Measurements from ENCODE around the gene RTEL1.
A peak's percentile ranks its signal among the peaks of the same experiment; 100 is the strongest.
"Not testable (repeated sequence)": the region's sequence is repeated elsewhere in the genome, so short reads cannot be mapped to it uniquely, and the experiment has no call there.

The RTEL1 gene

DNA sequence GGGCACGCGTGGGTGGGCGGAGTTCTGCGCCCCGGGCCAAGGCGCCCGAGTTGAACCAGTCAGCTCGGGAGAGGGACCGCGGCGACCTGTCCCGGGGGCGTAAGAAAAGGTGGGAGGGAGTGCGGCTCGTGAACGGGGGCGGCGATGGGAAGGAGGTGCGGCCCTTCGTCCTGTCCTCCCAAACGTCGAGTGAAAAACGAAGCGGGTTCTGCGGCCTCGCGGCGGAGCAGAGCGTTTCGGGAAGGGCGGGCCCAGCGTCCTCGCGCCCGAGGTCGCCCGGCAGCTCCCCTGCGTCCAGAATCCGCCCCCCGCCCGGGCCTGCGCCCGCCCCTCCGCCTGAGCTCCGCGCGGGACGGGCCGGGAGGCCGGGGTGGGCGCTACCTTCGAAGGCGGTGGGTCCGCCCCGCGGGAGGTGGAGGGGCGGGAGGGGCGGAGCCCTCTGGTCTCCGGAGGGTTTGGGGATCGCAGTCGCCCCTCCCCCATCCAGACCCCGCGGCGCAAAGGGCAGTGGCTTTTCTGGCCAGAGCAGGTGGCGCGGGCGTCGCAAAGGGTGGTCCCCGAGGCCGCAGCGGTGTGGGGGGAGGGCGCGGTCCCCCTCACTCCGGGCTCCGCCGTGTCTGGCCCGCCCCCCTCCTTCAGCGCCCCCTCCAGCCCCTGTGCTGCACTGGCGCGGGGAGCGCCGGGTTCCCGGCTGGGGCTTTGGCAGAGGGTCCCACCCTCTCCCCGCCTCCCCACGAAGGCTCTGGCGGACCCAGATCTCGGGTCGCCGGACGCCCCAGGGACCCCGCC lies 5.7 kb upstream of the RTEL1 start:
- peak; percentile 46 for DNase-seq (ENCODE audit: low read depth)

- DNase-seq (ENCODE audit: low read depth) = peak; percentile 66
Observed at GRCh38 chr20:63653041-63653973, 4.8 kb upstream of the RTEL1 start, which contains the start of gene STMN3. STMN3 (minus strand) TSS chr20:63653424; CDS start chr20:63653345, 79 bp downstream.

DNA sequence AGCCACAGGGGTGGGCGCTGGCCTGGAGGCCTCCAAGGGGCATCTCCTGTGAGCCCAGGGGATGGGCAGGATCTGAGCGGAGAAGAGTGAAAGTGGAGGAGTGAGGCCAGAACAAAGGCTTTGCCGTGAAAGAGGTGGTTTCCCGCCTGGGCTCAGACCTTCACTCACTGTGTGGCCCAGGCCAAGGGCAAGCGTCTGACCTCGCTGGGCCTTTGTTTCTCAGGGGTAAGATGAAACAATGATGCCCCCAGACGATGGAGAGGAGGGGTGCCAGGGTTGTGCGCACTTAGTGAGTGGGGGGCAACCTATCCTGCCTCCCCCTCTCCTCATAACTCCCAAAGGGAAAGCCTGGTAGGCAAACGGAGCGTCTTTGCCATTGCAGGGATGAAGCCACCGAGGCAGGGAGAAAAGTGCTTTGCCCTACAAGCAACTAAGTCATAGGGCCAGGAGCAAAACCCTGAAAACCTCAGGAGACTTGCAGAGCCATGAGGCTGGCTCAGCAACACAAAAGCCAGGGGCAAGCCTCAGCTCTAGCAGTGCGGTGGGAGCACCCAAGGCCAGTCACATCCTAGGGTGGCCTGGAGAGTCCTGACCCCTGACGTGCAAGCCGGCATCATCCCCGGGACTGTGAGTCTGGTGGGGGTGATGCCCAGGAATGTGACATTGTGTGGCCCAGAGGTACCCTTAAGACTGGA lies 4.0 kb upstream of the RTEL1 start:
- no peak for DNase-seq (ENCODE audit: low read depth)

DNA sequence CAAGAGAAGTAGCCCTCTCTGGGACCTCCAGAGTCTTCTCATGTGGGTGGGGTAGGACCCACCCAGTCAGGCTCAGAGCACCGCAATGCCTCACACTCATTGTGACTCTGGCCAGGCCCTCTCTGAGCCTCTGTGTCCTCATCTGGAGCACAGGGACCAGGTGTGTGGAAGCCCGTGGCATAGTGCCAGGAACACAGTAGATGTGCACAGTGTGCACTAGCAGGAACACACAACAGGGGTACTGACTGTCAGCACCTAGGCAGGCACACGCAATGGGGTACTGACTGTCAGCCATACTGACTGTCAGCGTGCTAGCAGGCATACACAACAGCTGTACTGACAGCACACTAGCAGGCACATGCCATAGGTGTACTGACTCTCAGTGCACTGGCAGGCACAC lies 2.9 kb upstream of the RTEL1 start:
- no peak for DNase-seq (ENCODE audit: low read depth)

- DNase-seq (ENCODE audit: low read depth) = no peak
Observed at GRCh38 chr20:63656451-63656850, 1.7 kb upstream of the RTEL1 start.

- no peak for DNase-seq (ENCODE audit: low read depth)
Observed at GRCh38 chr20:63657260-63657936, 714 bp upstream of the RTEL1 start.

GRCh38 chr20:63658749-63659187 lies 656 bp downstream of the RTEL1 start:
- DNase-seq (ENCODE audit: low read depth) = no peak

GRCh38 chr20:63659370-63659769 lies 1.3 kb downstream of the RTEL1 start:
- no peak for DNase-seq (ENCODE audit: low read depth)

- not testable (repeated sequence) for DNase-seq (ENCODE audit: low read depth)
Observed at GRCh38 chr20:63660174-63660573, 2.1 kb downstream of the RTEL1 start.

DNA sequence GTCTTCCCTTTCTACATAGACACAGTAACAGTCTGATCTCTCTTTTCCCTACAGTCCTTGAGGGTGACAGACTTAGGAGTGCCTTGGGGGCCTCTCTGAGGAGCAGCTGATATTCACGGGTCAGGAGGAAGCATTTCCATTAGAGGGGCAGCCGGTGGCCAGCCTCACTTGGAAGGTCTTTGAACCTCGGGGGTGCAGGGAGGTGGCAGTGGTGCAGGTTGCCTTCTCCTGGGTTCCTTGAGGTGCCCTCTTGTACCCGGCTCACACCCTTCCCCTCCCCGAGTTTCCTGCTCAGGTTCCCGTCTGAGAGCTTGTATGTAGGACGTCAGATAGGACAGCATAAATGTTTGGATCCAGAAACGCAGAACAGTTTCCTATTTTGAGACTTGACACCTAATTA lies 2.5 kb downstream of the RTEL1 start:
- no peak for DNase-seq (ENCODE audit: low read depth)

- no peak for DNase-seq (ENCODE audit: low read depth)
Observed at GRCh38 chr20:63661108-63661507, 3.0 kb downstream of the RTEL1 start.

- DNase-seq (ENCODE audit: low read depth) = no peak
Observed at GRCh38 chr20:63661959-63662812, 4.1 kb downstream of the RTEL1 start.

- DNase-seq (ENCODE audit: low read depth) = no peak
Observed at GRCh38 chr20:63662813-63663189, 4.7 kb downstream of the RTEL1 start.

- DNase-seq (ENCODE audit: low read depth) = no peak
Observed at GRCh38 chr20:63663332-63664066, 5.4 kb downstream of the RTEL1 start.

GRCh38 chr20:63664143-63664851 lies 6.2 kb downstream of the RTEL1 start:
- DNase-seq (ENCODE audit: low read depth) = no peak

DNA sequence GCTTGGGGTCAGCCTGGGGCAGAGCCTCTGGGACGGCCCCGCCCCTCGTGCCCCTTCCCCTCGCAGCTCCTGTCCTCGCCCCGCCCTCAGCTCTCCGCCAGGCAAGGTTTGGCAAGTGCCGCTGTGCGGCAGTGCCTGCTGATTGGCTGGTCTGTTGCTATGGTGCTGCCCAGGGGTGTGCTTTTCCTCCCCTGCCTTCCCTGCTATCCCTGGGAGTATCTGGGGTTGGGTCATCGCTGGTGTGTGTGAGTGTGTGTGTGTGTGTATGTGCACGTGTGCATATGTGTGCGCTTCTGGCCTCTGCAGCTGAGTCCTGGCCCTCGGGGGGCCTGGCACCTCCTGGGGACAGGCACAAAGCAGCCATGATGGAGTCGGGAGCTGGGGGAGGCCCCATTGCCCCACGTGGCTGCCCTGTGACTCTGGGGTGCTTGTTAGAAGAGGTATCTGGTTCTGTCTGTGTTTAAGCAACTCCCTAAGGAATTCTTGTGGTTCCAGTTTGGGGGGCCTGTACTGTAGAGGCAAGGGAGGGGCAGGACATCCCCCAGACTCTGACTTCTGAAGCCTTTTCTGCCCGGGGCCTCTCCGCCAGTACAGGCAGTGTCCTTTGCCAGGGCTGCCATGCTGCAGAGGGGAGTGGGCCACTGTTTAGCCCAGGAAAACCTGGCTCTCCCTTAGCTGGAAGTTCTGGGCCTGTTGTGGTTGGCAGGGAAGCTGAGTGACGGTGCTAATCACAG lies 6.9 kb downstream of the RTEL1 start:
- DNase-seq (ENCODE audit: low read depth) = no peak

DNA sequence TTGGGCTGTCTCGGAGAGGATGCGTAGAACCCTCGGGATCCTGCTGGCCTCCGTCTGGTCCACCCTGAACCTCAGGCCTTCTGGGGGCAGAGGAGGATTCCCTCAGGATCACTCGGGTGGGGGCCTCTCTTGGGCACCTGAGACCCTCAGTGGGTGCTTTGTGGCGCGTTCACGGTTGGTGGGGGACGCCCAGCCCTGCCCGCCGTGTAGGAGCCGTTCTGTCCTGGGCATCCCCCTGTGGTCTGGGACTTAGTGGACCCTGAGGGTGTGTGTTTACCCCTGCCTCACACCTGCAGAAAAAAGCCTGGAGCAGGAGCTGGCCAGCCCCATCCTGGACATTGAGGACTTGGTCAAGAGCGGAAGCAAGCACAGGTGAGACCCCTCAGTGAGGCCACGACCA lies 7.6 kb downstream of the RTEL1 start:
- DNase-seq (ENCODE audit: low read depth) = no peak

DNA sequence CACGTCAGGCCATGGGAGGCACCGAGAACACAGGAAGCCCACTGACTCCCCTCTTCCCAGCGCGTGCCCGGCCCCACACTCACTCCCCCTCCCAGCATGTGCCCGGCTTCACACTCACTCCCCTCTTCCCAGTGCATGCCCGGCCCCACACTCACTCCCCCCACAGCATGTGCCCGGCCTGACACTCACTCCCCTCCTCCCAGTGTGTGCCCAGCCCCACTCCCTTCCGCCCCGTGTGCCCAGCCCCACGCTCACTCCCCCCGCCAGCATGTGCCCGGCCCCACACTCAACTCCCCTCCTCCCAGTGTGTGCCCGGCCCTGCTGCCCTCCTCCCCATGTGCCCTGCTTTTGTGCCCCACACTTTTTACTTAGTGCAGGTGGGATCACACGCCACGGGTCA lies 9.7 kb downstream of the RTEL1 start:
- DNase-seq (ENCODE audit: low read depth) = no peak

- DNase-seq (ENCODE audit: low read depth) = no peak
Observed at GRCh38 chr20:63668351-63668750, 10.2 kb downstream of the RTEL1 start.
